GM19035 (cell line): ENCODE data around the gene LTBP2.

Experiments used
- ATAC-seq: cut with Tn5 transposase; IDR thresholded peaks from one replicate; pipeline ENCODE4 v1.9.1; 2021; ENCODE audit not compliant: unreplicated experiment

Gene LTBP2

GRCh38 chr14:74592476-74593201 lies 19.4 kb downstream of the LTBP2 start:
- ATAC-seq: no peak

GRCh38 chr14:74591899-74592298 lies 20.1 kb downstream of the LTBP2 start:
- no peak for ATAC-seq

GRCh38 chr14:74591394-74591793 lies 20.6 kb downstream of the LTBP2 start:
- ATAC-seq: no peak

- ATAC-seq: no peak
These were observed 22.7 kb downstream of the LTBP2 start for GRCh38 chr14:74589291-74589879.

- no peak for ATAC-seq
These were observed 24.7 kb downstream of the LTBP2 start for GRCh38 chr14:74587363-74587707.

- ATAC-seq: no peak
These were observed 25.2 kb downstream of the LTBP2 start for GRCh38 chr14:74586681-74587362.

- no peak for ATAC-seq
These were observed 26.4 kb downstream of the LTBP2 start for GRCh38 chr14:74585406-74586335.

- no peak for ATAC-seq
These were observed 27.1 kb downstream of the LTBP2 start for GRCh38 chr14:74584951-74585350.

- ATAC-seq: no peak
These were observed 28.2 kb downstream of the LTBP2 start for GRCh38 chr14:74583689-74584434.

- no peak for ATAC-seq
These were observed 29.0 kb downstream of the LTBP2 start for GRCh38 chr14:74582910-74583581.

- no peak for ATAC-seq
These were observed 31.8 kb downstream of the LTBP2 start for GRCh38 chr14:74580275-74580672.

GRCh38 chr14:74579447-74580274 lies 32.4 kb downstream of the LTBP2 start:
- ATAC-seq: no peak

GRCh38 chr14:74578479-74578878 lies 33.6 kb downstream of the LTBP2 start:
- ATAC-seq: no peak

GRCh38 chr14:74577948-74578275 lies 34.1 kb downstream of the LTBP2 start:
- no peak for ATAC-seq

GRCh38 chr14:74577247-74577947 lies 34.6 kb downstream of the LTBP2 start:
- ATAC-seq: no peak

- ATAC-seq: no peak
These were observed 36.1 kb downstream of the LTBP2 start for GRCh38 chr14:74575936-74576335.

- no peak for ATAC-seq
These were observed 36.5 kb downstream of the LTBP2 start for GRCh38 chr14:74575507-74575906.

GRCh38 chr14:74574706-74575105 lies 37.3 kb downstream of the LTBP2 start:
- no peak for ATAC-seq

- no peak for ATAC-seq
These were observed 38.0 kb downstream of the LTBP2 start for GRCh38 chr14:74574090-74574433.
